Spleen (tissue), 11 donors: Measurements from ENCODE around the gene DISP2. TPM values are rescaled to one million over a fixed set of nuclear protein-coding genes. Genes with fewer than 3 reads are reported as not detected.

Experiments used
- DNase-seq: peaks from one replicate; pipeline ENCODE4 v3.0.0-alpha.2; 2020
- H3K27ac ChIP-seq, 8 donors: fragments of 200-600 bp; sonication (generic) in 7 of 8; 1 replicate in 4 of 8; 2 replicates in 4 of 8; pipeline versions ENCODE4 v1.5.0 to v1.8.0; 2016 to 2021; ENCODE audit warnings: inconsistent platforms in 4 of 8, mild to moderate bottlenecking in 4 of 8, moderate library complexity in 1 of 8
- H3K27me3 ChIP-seq, 7 donors: fragments of 200-600 bp; sonication (generic) in 6 of 7; replicated peaks in 1 of 7; 1 replicate in 4 of 7; 2 replicates in 3 of 7; pipeline versions ENCODE4 v1.5.0 to v1.8.0; 2016 to 2021; ENCODE audit warnings: inconsistent platforms in 3 of 7, mild to moderate bottlenecking in 1 of 7
- H3K36me3 ChIP-seq, 6 donors: fragments of 200-600 bp; sonication (generic) in 5 of 6; 1 replicate in 4 of 6; 2 replicates in 2 of 6; pipeline versions ENCODE4 v1.5.0 to v1.8.0; 2016 to 2021; ENCODE audit warnings: inconsistent platforms in 2 of 6
- H3K4me1 ChIP-seq, 6 donors: fragments of 200-600 bp; sonication (generic) in 5 of 6; 1 replicate in 3 of 6; 2 replicates in 3 of 6; pipeline versions ENCODE4 v1.5.0 to v1.8.0; 2016 to 2021; ENCODE audit warnings: inconsistent platforms in 3 of 6
- H3K4me3 ChIP-seq, 8 donors: fragments of 200-600 bp; sonication (generic) in 7 of 8; 1 replicate in 4 of 8; 2 replicates in 4 of 8; pipeline versions ENCODE4 v1.5.0 to v1.8.0; 2016 to 2021; ENCODE audit warnings: inconsistent platforms in 4 of 8, mild to moderate bottlenecking in 4 of 8, moderate library complexity in 2 of 8
- H3K9me3 ChIP-seq, 8 donors: fragments of 200-600 bp; sonication (generic) in 7 of 8; 1 replicate in 4 of 8; 2 replicates in 4 of 8; pipeline versions ENCODE4 v1.5.0 to v1.8.0; 2016 to 2021; ENCODE audit warnings: inconsistent platforms in 4 of 8
- CTCF ChIP-seq, 11 experiments: fragments of 200-600 bp in 7 of 11; fragments of 450-650 bp in 4 of 11; sonication (generic) in 4 of 11; IDR thresholded peaks in 8 of 11; conservative IDR thresholded peaks in 3 of 11; 1 replicate in 7 of 11; 2 replicates in 4 of 11; pipeline versions ENCODE4 v1.4.0 to v1.8.0; 2016 to 2021; ENCODE audit warnings: antibody characterized with exemption in 11 of 11, inconsistent platforms in 4 of 11, mild to moderate bottlenecking in 1 of 11
- POLR2A ChIP-seq, 3 donors: fragments of 450-650 bp; IDR thresholded peaks; one replicate each; pipeline ENCODE4 v1.5.1; 2017; ENCODE audit warnings: antibody characterized with exemption in 3 of 3, mild to moderate bottlenecking in 1 of 3
- POLR2AphosphoS5 ChIP-seq, 3 donors: sonication (generic); formaldehyde crosslinking; IDR thresholded peaks; one replicate each; pipeline ENCODE4 v1.5.1; 2017; ENCODE audit warnings: antibody characterized with exemption in 3 of 3
- WGBS, 5 donors: extraction: QIAGEN DNeasy Blood & Tissue Kit in 3 of 5; methylation state at CpG; one replicate each; pipeline versions ENCODE4 v1.1.5 to v1.1.7; 2013 to 2018; 5-methylcytosine and 5-hydroxymethylcytosine counted together
- intact Hi-C: fragments of 100-400 bp; cut with DNase I; formaldehyde crosslinking; loops from one replicate; pipeline ENCODE4 v1.15.0; 2023; ENCODE audit warnings: low total_unique reads
- polyA plus RNA-seq, 3 donors: library from polyadenylated mRNA; stranded (reverse); fragments of 200-250 nt; gene quantifications; one replicate each; pipeline ENCODE4 v1.2.1, GENCODE V29; 2013
- total RNA-seq, 7 donors: library from RNA; depleted of rRNA in 3 of 7; stranded (reverse); fragments of >200 nt in 3 of 7; fragmentation: NEBNext Ultra II Directional in 4 of 7; extraction: Animal tissue kit (Norgen Biotek cat#: 25700) in 4 of 7; gene quantifications; one replicate each; pipeline versions ENCODE4 v1.1.0 to v1.2.1, GENCODE V29; 2016 to 2021
- donor health status: healthy with polysubstance abuse.
- donor health status: DM: no; HTN: no; CAD: no; lungs with moderate emphysema.
- donor health status: DM: no; HTN: no; CAD: no.
- donor health status: Bipolar disorder and iron deficiency.
- donor health status: healthy.
- donor health status: DM: no; HTN: no; CAD: no.
- donor health status: DM: yes; HTN: yes; CAD: no.

The DISP2 gene
- total and polyA plus RNA-seq, 10 donors: 0.05 to 3.0 (median 0.54) TPM; not detected in 1

- intact Hi-C loops: loop anchor here (5.0 kb wide), 1 partner anchor 82 kb away; no protein-coding TSS in a partner anchor
- Histone ChIP-seq H3K4me3 (peak overlapping the region in 5 of 8 donors; percentile 14 to 55 (median 24)), H3K36me3 (no peaks in the 10 kb centered on the region), H3K9me3 (no peaks in the 10 kb centered on the region), H3K4me1 (peaks cover 9 to 86% (median 54%) of the 10 kb centered on the region in 6 donors), H3K27ac (peak overlapping the region; percentile 39 to 88 (median 79)), H3K27me3 (peaks cover 0 to 13% (median 0%) of the 10 kb centered on the region in 7 donors)
- TF ChIP-seq CTCF (IDR thresholded peaks at IDR 0.05 in 8 of 11, conservative IDR thresholded peaks at IDR 0.05 in 3 of 11) (no peak), POLR2A (IDR thresholded peaks at IDR 0.05) (no peak), POLR2AphosphoS5 (IDR thresholded peaks at IDR 0.05) (no peak)
- WGBS, 5 donors: 64 to 78% (median 77%) methylated on average over 9 to 14 of the region's 14 CpGs
- DNase-seq: no peak
Observed at GRCh38 chr15:40340038-40340739, 17.8 kb upstream of the DISP2 start.

- Histone ChIP-seq H3K27me3 (peaks cover 0 to 13% (median 0%) of the 10 kb centered on the region in 7 donors), H3K27ac (peak within 1 kb of the TSS; percentile 39 to 88 (median 79)), H3K4me1 (peaks cover 9 to 79% (median 50%) of the 10 kb centered on the region in 6 donors), H3K9me3 (no peaks in the 10 kb centered on the region), H3K36me3 (no peaks in the 10 kb centered on the region), H3K4me3 (peak within 1 kb of the TSS in 5 of 8 donors; percentile 14 to 55 (median 24))
- peak; percentile 85 for DNase-seq
- TF ChIP-seq CTCF (IDR thresholded peaks at IDR 0.05 in 8 of 11, conservative IDR thresholded peaks at IDR 0.05 in 3 of 11) (no peak), POLR2AphosphoS5 (IDR thresholded peaks at IDR 0.05) (peak; percentile 57 to 75 (median 72))
- WGBS, 5 donors: 30 to 100% (median 48%) methylated on average over 2 to 17 of the region's 17 CpGs
- intact Hi-C loops: loop anchor here (5.0 kb wide), 1 partner anchor 81 kb away; no protein-coding TSS in a partner anchor
Observed at GRCh38 chr15:40340740-40341400, 17.1 kb upstream of the DISP2 start, which contains the start of gene CCDC9B. CCDC9B (minus strand) TSS chr15:40340939; CDS start chr15:40340819, 120 bp downstream.

GRCh38 chr15:40342416-40343320 lies 15.4 kb upstream of the DISP2 start:
- no peak for DNase-seq
- no peaks in the 10 kb centered on the region for H3K36me3 ChIP-seq
- intact Hi-C loops: loop anchor here (5.0 kb wide), 1 partner anchor 80 kb away; no protein-coding TSS in a partner anchor
- 57 to 82% (median 79%) methylated on average over 7 of the region's 7 CpGs for WGBS, 5 donors
- no peak overlapping the region for H3K4me3 ChIP-seq
- H3K9me3 ChIP-seq: no peaks in the 10 kb centered on the region
- H3K27me3 ChIP-seq: peaks cover 0 to 6% (median 0%) of the 10 kb centered on the region in 7 donors
- H3K27ac ChIP-seq: peak overlapping the region in 2 of 8 donors; percentile 16 to 50
- TF ChIP-seq POLR2A (IDR thresholded peaks at IDR 0.05): no peak
- no peak for TF ChIP-seq CTCF (IDR thresholded peaks at IDR 0.05 in 8 of 11, conservative IDR thresholded peaks at IDR 0.05 in 3 of 11)
- TF ChIP-seq POLR2AphosphoS5 (IDR thresholded peaks at IDR 0.05): no peak
- H3K4me1 ChIP-seq: peaks cover 7 to 61% (median 41%) of the 10 kb centered on the region in 6 donors
